ENCODE data around the gene ZNF681.
"Not testable (repeated sequence)": the region's sequence is repeated elsewhere in the genome, so short reads cannot be mapped to it uniquely, and the experiment has no call there.

ZNF681 gene

DNA sequence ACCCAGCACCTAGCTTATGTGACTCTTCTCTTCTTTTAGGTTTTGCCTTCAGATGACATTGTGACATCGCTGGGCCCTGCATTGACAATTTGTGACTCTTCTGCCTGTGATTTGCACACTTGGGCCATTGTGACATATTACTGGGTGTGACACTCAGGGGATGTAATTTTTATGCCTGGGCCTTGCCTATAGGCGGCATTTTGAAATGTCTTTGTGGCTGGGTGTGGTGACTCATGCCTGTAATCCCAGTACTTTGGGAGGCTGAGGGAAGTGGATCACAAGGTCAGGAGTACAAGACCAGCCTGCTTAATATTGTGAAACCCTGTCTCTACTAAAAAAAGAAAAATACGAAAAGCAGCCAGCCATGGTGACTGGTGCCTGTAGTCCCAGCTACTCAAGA lies 28.4 kb upstream of the ZNF681 start:
- no peak for DNase-seq (ENCODE audit: low spot score)

GRCh38 chr19:23785982-23786381 lies 27.3 kb upstream of the ZNF681 start:
- DNase-seq (ENCODE audit: low spot score): no peak
- in situ Hi-C loops (cut with MboI; ENCODE audit: low sequenced_read_pairs, unreplicated experiment): no loop called here

More for the DNA sequence above, 28.4 kb upstream of the ZNF681 start:
- in situ Hi-C loops (cut with MboI; ENCODE audit: low sequenced_read_pairs, unreplicated experiment): no loop called here
- TF ChIP-seq CTCF (IDR thresholded peaks at IDR 0.05; ENCODE audit: borderline replicate concordance, control extremely low read depth, extremely low read depth, insufficient read depth, missing control alignments): no peak

GRCh38 chr19:23784274-23784673 lies 25.6 kb upstream of the ZNF681 start:
- TF ChIP-seq CTCF (IDR thresholded peaks at IDR 0.05; ENCODE audit: borderline replicate concordance, control extremely low read depth, extremely low read depth, insufficient read depth, missing control alignments): no peak
- no peak for DNase-seq (ENCODE audit: low spot score)
- in situ Hi-C loops (cut with MboI; ENCODE audit: low sequenced_read_pairs, unreplicated experiment): no loop called here

More at GRCh38 chr19:23785982-23786381, 27.3 kb upstream of the ZNF681 start:
- TF ChIP-seq CTCF (IDR thresholded peaks at IDR 0.05; ENCODE audit: borderline replicate concordance, control extremely low read depth, extremely low read depth, insufficient read depth, missing control alignments): no peak

DNA sequence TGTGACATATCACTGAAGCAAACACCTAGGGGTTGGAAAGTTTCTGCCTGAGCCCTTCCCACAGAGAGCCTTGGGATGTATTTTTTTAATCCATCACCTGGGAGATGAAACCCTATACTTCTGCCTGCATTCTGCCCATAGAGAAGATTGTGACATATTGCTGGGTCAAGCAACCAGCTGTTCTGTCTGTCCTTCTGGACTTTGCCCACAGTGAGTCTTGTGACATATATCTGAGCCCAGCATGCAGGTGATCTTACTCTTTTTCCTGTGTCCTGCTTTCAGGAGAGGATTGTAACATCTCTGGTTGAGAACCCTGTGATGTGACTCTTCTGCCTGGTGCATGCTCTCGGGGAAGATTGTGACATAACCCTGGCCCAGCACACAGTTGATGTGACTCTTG lies 24.9 kb upstream of the ZNF681 start:
- DNase-seq (ENCODE audit: low spot score): no peak
- TF ChIP-seq CTCF (IDR thresholded peaks at IDR 0.05; ENCODE audit: borderline replicate concordance, control extremely low read depth, extremely low read depth, insufficient read depth, missing control alignments): no peak
- in situ Hi-C loops (cut with MboI; ENCODE audit: low sequenced_read_pairs, unreplicated experiment): no loop called here

DNA sequence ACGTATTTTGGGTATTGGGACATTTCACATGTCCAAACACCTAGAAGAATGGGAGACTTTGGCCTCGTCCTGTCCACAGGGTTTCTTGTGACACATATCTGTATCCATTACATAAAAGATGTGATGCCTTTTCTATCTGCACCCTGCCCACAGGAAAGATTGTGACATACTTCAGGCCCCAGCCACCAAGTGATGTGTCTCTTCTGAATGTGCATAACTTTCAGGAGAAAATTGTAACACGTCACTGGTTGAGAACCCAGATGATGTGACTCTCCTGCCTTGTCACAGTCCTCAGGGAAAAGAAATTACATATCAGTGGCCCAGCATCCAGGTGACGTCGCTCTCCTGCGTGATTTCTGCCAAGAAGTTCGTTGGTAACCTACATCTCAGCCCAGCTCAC lies 21.0 kb upstream of the ZNF681 start:
- no peak for TF ChIP-seq CTCF (IDR thresholded peaks at IDR 0.05; ENCODE audit: borderline replicate concordance, control extremely low read depth, extremely low read depth, insufficient read depth, missing control alignments)
- DNase-seq (ENCODE audit: low spot score): no peak
- in situ Hi-C loops (cut with MboI; ENCODE audit: low sequenced_read_pairs, unreplicated experiment): no loop called here

- no peak for DNase-seq (ENCODE audit: low spot score)
- no peak for TF ChIP-seq CTCF (IDR thresholded peaks at IDR 0.05; ENCODE audit: borderline replicate concordance, control extremely low read depth, extremely low read depth, insufficient read depth, missing control alignments)
- in situ Hi-C loops (cut with MboI; ENCODE audit: low sequenced_read_pairs, unreplicated experiment): no loop called here
These were observed 19.9 kb upstream of the ZNF681 start for GRCh38 chr19:23778566-23778965.

- in situ Hi-C loops (cut with MboI; ENCODE audit: low sequenced_read_pairs, unreplicated experiment); DNase-seq (ENCODE audit: low spot score): not testable (repeated sequence)
These were observed 19.3 kb upstream of the ZNF681 start for GRCh38 chr19:23778036-23778435.

Measured in GM13976 (cell line).